RWPE1 (cell line): ENCODE results near the gene PPIL3.

Source experiments
- CTCF ChIA-PET: fragments of 350-600 bp; sonication (Branson Sonifier 250); formaldehyde crosslinking; extraction: SDS; loops from one replicate; lab custom pipeline; 2021; lab: Yijun Ruan, JAX
- POLR2A ChIA-PET: fragments of 400-600 bp; formaldehyde crosslinking; extraction: SDS; loops from one replicate; lab custom pipeline; 2020; ENCODE audit warnings: antibody characterized with exemption; ENCODE audit not compliant: low non-redundant PET; lab: Yijun Ruan, JAX
- DNase-seq: peaks from one replicate; pipeline ENCODE4 v3.0.0; 2012; ENCODE audit warnings: low spot score
- H3K27ac ChIP-seq: fragments of 450-650 bp; 2 replicates; pipeline ENCODE4 v1.5.1; 2017
- TF ChIP-seq, protein P1 (sequence below): fragments of 450-650 bp; conservative IDR thresholded peaks from 2 replicates; pipeline ENCODE4 v1.5.1; 2017; ENCODE audit warnings: low read depth, mild to moderate bottlenecking

PPIL3 gene

DNA sequence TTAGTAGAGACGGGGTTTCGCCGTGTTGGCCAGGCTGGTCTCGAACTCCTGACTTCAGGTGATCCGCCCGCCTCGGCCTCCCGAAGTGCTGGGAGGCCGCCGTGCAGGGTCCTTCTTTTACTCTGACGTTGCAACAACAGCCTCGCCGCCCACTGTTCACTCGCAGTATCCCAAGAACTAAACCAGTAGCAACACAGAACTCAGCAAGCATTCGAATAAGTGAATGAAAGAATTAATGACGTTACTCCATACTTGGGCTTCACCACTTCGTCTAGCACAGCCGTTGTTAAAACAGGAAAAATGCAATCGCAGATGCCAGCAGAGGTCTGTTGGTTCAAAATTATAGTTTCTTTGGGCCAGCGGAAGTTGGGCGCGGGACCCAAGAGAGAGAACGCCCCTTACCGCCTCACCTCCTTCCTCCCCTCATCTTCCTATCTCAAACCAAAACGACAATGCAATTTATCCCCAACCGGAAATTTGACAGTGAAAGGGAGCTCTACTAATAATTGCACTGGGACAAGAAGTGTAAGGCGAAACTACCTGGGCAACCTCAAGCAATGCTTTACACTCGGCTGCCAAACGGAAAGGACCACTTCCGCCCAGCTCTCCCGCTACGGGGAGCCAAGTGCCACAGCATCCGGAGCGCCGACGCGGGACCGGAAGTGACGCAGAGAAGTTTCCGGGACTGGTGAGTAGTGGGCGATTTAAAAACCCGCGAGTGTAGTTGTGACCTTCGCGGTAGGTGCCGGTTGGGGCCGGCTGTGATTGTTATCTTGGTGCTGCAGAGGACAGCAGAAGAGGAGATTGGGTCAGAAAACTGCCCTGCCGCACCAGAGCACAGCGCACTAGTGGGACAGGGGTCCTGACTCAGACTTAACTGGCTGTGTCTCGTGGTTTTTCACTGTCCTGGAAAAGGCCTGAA, at the start of gene PPIL3, which contains the start of gene NIF3L1:
Gene PPIL3, minus strand, starts transcription at position 374 of the 922 bp plus-strand sequence. CDS start 1,462 bp downstream, outside the sequence.
Gene NIF3L1, plus strand, starts transcription at position 668 of the 922 bp plus-strand sequence. CDS start 2,573 bp downstream, outside the sequence.
- POLR2A ChIA-PET = interaction anchor here (0.6 to 1.2 kb wide), 2 partner anchors 25 to 260 kb away, joined by 4 to 6 read pairs; partner anchors contain the start of gene CLK1
- H3K27ac ChIP-seq = peak within 1 kb of the TSS; percentile 99
- CTCF ChIA-PET = interaction anchor here (0.8 kb wide), 1 partner anchor 18 kb away, joined by 3 read pairs; no protein-coding TSS in a partner anchor
- peak; percentile 91 for DNase-seq
- TF ChIP-seq, protein P1, sequence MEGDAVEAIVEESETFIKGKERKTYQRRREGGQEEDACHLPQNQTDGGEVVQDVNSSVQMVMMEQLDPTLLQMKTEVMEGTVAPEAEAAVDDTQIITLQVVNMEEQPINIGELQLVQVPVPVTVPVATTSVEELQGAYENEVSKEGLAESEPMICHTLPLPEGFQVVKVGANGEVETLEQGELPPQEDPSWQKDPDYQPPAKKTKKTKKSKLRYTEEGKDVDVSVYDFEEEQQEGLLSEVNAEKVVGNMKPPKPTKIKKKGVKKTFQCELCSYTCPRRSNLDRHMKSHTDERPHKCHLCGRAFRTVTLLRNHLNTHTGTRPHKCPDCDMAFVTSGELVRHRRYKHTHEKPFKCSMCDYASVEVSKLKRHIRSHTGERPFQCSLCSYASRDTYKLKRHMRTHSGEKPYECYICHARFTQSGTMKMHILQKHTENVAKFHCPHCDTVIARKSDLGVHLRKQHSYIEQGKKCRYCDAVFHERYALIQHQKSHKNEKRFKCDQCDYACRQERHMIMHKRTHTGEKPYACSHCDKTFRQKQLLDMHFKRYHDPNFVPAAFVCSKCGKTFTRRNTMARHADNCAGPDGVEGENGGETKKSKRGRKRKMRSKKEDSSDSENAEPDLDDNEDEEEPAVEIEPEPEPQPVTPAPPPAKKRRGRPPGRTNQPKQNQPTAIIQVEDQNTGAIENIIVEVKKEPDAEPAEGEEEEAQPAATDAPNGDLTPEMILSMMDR = no peak

DNA sequence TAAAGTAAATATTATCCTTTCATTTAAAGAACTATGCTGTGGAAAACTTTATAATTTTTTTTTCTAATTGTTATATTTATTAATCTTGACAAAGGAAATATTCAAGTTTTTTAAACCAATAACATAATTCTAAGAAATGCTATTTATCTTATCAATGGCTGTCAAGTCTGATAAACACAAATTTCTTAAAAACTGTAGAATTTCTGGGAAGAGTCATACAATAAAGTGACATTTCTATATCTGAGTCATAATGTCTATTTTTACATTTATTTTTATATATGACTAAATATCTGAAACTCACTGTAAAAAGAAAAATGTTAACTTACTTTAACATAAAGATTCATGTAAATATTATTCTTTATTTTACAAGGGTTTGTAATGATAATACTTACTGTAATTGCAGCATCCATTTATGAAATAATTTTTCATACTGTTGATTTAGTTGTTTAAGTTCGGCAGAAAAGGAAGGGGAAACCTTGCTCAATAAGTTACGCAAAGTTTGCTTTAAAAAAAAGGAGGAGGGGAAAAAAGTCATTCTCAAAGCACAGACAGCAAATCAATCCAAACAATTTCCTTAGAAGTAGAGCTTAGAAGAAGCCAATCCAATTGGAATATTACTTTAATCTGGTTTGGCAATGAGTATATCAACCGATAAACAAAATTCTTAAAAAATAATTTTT, 42.2 kb upstream of the PPIL3 start:
- POLR2A ChIA-PET = no interaction called here
- H3K27ac ChIP-seq = no peak overlapping the region
- TF ChIP-seq, protein P1 = no peak
- DNase-seq = no peak
- CTCF ChIA-PET = no interaction called here

DNA sequence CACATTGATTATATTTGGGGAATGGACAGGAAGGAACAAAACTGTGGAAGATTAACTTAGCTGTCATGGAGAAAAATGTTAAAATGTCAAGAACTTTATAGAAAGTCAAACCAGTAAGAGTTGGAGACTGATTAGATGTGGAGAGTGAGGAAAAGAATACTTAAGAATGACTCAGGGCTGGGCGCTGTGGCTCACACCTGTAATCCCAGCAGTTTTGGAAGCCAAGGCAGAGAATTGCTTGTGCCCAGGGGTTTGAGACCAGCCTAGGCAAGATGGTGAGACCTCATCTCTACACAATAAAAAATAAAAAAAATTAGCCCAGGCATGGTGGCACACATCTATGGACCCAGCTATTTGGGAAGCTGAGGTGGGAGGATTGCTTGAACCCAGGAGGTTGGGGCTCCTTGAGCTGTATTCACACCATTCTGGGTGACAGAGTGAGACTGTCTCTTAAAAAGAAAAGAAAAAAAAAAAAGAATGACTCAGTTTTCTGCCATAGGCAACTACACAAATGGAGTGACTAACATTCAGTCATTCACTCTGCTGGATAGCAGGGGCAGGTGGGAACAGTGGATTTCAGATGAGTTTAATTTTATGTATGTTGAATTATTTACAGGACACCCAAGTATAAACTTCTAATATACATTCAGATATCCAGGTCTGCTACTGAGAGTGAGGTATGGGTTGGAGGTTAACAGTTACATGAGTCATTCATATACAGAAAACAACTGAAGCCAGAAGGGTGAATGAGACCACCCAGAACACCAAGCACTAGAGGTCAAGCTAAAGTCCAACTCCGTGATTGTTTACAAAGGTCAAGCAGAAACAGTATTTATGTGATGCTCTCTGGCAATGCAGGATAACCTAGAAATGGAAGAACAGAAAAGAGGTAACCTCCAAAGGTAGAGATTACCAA, 40.7 kb upstream of the PPIL3 start:
- DNase-seq = peak; percentile 20
- CTCF ChIA-PET = interaction anchor here (0.6 to 0.7 kb wide), 2 partner anchors 73 to 1102 kb away, joined by 3 to 7 read pairs; no protein-coding TSS in a partner anchor
- POLR2A ChIA-PET = interaction anchor here (0.6 kb wide), 1 partner anchor 14 kb away, joined by 3 read pairs; no protein-coding TSS in a partner anchor
- TF ChIP-seq, protein P1 = no peak
- H3K27ac ChIP-seq = no peak overlapping the region

DNA sequence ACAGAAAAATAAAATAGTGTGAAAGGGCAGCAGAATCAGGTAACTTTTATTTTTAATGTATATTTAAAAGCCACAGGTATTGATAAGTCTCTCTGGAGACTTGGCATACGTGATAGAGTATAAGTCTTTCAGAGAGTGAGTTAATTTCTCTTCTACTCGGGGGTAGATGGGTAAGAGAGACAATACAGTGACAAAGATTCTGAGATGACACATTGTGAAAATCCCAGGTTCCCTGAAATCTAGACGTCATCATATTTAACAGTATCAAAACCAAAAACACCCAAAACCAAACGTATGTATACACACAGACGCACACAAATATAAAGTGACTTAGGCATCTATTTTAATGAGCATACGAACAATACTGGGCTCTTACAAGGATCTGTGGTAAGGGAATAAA, 33.6 kb upstream of the PPIL3 start:
- no peak overlapping the region for H3K27ac ChIP-seq
- ChIA-PET CTCF (no interaction called here), POLR2A (no interaction called here)
- TF ChIP-seq, protein P1 = no peak
- no peak for DNase-seq

DNA sequence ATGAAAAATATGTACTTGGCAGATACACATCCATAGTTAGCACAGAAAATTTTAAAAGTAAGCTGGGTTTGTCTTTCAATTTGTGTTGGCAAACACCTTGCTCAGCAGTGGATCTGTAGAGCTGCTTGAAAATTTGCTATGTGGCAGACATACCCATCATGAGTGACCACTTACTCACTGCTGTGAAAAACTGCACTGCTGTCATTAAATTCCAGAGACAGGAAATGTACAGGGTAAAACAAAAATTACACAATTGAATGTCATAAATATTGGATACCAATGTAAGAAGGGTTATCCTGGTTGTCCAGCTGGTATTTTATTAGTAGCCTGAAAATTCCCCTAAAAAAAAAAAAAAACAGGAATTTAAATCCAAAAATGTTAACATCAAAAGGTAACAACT, 24.8 kb upstream of the PPIL3 start:
- POLR2A ChIA-PET = no interaction called here
- TF ChIP-seq, protein P1 = no peak
- no peak for DNase-seq
- H3K27ac ChIP-seq = no peak overlapping the region
- CTCF ChIA-PET = interaction anchor here (0.7 kb wide), 1 partner anchor 785 kb away, joined by 5 read pairs; the partner anchor contains the start of gene MPP4
